CD4-positive, alpha-beta T cell treated with Interleukin-12 subunit alpha and Interleukin-12 subunit beta, for 1 hour (primary cell): ENCODE results near the gene M1AP.
"Not testable (repeated sequence)": the region's sequence is repeated elsewhere in the genome, so short reads cannot be mapped to it uniquely, and the experiment has no call there.

Experiments
- DNase-seq: peaks from one replicate; pipeline ENCODE4 v3.0.0-alpha.2; 2020

Gene M1AP

GRCh38 chr2:74562126-74562775, 85.9 kb downstream of the M1AP start:
- DNase-seq = no peak

- DNase-seq = not testable (repeated sequence)
Observed at GRCh38 chr2:74561022-74561421, 87.1 kb downstream of the M1AP start.

DNA sequence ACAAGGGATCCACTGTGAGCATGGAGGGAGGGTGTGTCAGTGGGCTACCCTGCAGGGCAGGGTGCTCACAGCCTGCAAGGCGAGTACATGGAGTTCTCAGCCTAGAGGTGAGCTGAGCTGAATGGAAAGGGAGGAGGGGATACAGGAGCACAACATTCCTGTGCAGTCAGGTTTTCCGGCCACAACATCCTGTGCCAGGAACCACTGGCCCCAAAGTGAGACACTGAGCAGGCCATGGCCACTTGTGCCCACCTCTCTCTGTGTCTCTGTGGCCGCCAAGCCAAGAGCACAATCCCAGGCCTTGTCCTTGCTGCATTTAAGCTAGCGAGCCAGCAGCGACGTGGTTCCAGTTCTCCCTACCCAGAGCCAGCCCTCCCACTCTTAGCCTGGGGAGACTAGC, 87.5 kb downstream of the M1AP start:
- DNase-seq = no peak

DNA sequence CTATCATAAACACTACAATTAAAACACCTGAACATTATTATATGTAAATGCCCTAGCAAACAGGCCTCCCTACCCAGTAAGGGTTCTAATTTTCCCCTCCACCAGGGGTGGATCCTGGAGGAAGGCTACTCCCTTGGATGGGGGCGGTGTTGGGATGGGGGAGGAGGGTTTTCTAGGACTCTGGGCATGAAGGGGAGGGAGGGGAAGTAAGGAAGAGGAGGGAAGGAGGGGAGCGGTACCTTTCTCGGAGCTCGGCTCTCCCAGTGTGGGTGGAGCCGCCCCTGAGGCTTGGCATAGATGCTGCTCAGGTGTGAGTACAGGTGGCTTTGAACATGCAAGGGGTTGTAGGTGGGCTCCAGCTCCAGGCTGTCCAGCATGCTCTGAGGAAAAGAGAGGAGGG, 88.2 kb downstream of the M1AP start:
- DNase-seq = no peak

GRCh38 chr2:74558284-74559230, 89.6 kb downstream of the M1AP start:
- DNase-seq = no peak

- no peak for DNase-seq
Observed at GRCh38 chr2:74556831-74557370, 91.2 kb downstream of the M1AP start.

- DNase-seq = no peak
Observed at GRCh38 chr2:74556159-74556558, 92.0 kb downstream of the M1AP start.

DNA sequence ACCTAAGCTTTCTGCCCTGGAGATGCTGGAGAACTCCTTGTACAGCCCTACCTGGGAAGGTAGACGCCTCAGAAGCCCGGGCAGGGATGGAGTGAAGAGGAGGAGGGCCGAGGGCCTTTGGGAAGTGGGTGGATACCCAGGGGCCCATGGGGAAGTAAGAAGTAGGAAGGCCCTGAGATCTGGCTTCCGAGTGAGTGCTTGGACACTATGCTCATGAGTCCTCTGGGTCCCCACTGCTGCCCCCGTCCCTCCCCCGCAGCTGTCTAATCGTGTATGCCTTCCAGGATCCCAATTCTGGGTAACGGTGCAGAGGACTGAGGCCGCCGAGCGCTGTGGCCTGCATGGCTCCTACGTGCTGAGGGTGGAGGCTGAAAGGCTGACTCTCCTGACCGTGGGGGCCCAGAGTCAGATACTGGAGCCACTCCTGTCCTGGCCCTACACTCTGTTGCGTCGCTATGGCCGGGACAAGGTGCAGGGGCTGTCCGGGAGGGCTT, 92.5 kb downstream of the M1AP start:
- no peak for DNase-seq

GRCh38 chr2:74554820-74555531, 93.2 kb downstream of the M1AP start:
- DNase-seq = peak; percentile 47

DNA sequence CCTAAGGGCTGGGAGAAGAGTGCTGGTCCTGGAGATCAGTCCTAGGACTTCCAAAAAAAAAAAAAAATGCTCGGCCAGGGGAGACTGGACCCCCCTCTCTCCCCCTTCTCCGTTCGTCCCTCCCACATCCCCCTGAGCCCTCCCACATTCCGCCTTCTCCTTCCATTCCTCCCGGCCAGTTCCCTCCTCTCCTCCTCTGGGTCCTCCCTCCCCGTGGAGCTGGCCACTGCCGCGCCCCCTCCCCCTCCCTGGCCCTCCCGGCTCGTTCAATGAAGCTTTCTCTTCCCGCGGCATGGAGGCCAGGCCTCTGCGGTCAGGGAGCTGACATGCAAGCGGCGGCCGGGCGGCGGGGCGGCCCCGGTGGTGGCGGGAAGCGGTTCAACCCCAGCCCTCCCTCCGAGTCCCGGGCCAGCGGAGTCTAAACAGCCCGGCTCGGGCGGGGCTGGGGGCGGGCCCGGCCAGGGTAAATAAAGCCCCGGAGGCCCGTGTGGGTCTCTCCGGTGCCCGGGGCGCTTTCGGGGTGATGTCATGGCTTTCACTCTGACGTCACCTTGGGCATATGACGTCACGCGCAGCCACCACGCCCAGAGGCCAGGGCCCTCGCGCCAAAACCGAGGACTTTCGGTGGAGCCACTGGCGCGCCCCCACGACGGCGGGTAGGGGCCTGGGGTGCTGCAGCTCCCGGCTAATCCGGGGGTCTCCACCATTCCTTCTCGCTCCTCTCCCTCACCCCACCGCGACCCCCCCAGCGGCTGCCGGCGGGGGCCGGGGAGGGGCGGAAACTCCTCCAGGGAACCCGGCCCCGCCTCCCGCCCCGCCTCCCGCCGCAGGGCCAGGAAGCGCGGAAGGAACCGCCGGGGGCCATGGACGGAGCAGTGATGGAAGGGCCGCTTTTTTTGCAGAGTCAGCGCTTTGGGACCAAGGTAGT, 94.0 kb downstream of the M1AP start, which contains the start of the genes DOK1 and LOXL3:
Gene DOK1, plus strand, starts transcription at position 829 of the 928 bp plus-strand sequence. Its CDS starts 35 bp downstream, at position 864.
Gene LOXL3, minus strand, starts transcription at position 51 of the 928 bp plus-strand sequence. CDS start 1,308 bp downstream, outside the sequence.
- peak; percentile 86 for DNase-seq

DNA sequence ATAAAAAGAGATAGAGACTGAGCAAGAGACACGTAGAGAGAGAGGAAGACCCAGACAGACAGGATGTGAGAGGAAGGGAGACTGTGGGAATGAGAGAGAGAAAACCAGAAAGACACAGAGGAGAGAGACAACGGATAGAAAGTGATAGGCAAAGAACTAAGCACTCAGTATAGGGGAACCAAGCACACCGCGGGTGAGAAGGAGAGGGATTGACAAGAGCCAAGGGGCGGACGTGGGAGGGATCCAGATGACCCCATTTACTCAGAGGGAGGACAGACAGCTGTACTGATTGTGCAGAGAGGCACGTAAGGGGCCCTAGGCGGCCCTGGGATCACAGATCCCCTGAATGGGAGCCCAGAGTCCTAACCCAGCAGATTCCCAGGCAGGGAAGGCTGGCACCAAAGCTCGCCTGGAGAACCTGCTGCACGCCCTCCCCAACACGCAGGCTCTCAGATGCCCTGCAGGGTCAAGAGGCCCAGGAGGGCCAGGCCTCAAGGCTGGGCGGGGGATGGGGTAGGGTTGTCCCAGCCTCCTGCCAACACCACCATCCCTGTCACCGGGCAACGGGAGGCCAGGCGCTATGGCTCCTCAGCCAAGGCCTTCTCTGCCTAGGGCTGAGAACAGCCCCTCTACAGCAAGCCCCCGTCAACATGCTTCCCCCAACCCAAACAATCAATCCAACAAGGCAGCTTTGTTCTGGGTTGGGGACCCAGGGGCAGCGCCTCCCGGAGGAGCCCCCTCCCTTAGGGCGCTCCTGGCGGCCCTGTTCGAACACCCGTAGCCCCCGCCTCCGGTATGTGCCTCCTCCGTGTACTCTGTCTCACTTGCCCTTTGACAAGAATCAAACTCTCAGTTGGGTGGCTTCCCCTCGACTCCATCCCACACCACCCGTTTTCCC, 95.0 kb downstream of the M1AP start:
- no peak for DNase-seq

DNA sequence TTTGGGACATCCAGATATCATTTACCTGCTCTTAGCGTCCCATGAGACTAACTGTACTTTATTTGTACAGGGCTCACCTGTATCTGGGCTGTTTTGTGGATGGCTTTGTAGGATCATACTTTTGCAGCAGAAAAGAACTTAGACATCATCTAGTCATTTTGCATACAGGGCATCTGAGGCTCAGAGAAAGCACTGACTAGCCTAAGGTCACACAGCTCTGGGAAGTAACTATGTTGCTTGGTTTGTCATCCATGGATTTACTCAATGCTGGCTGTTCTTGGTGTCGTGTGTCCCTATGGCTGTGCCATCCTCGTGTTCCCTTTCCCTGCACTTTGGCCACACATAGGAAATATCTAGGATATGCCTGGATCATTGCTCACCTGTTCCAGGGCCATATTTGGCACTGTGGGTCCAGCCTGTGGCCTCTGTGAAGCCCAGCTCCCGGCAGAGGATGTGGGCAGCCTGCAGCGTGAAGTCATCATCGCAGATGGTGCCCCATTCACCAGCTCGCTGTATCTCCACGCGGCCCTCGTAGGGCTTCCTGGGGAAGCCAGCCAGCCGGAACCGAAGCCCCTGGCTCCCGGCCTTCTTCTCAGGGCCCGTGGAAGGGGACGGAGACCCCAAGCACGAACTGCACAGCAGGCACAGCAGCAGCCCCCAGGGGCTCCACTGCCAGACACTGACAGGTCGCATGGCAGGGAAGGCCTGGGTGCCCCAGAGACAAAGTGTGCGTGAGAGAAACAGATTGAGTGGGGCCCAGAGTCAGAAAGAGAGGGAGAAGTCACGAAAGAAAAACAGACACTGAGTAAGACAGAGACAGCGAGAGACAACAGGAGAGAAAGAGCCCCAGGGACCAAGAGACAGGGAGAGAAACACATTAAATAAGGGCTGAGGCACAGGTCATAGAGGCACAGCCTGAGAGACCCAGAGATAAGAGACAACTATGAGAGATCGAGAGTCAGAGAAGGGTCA, 95.9 kb downstream of the M1AP start:
- DNase-seq = no peak

DNA sequence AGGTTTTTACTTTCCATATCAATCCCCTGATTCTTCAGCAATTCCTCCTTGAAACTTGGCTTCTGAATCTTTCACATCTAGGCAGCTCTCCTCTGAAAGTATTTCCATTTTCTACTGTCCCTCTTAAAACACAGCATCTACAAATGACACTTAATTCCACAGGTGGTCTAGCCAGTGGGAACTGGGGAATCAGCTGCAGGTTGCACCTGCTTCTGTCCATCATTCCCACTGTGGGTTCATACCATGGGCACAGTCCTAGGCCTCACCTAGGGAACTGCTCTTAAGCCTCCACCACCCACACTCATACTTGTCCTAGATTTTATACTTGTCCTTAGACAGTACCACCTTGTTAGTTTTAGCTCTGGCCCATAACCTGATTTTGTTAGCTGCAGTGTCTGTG, 96.6 kb downstream of the M1AP start:
- no peak for DNase-seq

DNA sequence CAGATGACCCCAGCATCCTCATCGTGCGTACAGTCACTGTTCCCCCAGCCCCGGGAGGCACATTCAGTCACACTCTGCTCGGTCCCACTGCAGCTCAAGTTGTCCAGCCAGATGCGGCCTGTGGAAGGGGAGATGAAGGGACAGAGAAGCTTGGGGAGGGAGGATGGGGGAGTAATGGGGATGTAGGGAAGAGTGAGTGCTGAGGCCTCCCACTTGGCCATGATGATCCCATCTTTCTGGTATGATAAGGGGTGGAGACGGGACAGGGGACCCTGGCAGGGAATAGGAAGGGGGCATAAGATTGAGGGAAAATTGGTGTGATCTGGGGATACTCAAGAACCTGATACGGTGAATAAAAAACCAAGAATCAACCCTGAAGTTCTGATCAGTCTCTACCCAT, 97.9 kb downstream of the M1AP start:
- no peak for DNase-seq

DNA sequence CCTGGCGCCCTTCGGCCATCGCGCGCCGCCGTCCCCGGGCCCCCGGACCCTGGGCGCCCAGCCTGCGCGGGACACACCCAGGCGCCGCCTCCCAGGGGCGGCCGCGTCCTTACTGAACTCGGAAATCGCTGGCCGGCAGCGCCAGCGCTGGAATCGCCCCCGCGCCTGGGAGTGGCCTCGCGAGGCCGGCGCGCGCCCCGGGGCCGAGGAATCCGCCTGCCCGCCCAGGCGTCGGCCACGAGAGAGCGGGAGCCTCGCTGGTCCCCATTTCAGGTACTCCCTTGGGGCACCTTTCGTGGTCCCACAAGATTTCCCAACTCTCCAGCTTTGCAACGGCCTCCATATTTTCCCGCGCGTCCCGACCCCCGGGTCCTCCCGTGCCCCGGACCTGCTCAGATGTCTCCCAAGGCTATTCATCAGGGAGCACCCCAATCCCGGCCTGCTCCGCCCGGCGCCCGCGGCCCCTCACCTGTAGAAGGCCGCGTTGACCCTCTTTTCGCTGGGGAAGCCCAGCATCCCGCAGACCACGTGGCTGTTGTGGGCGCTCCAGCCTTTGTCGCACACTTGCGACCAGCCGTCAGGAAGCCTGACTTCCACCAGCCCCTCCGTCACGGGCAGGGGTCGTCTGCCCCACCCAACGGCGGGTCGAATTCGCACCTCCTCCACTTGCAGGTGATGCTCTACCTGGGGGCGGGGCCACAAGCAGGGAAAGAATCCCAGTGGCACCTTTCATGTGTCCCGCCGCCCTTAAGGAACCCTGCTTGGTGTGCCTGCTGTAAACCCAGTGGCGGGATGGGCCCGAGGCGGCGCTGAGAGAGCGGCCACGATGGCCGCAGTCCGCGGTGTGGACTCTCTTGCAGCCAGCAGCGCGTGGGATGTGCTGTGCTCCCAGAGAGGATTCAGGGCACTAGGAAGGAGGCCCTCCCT, 99.0 kb downstream of the M1AP start:
- no peak for DNase-seq

DNA sequence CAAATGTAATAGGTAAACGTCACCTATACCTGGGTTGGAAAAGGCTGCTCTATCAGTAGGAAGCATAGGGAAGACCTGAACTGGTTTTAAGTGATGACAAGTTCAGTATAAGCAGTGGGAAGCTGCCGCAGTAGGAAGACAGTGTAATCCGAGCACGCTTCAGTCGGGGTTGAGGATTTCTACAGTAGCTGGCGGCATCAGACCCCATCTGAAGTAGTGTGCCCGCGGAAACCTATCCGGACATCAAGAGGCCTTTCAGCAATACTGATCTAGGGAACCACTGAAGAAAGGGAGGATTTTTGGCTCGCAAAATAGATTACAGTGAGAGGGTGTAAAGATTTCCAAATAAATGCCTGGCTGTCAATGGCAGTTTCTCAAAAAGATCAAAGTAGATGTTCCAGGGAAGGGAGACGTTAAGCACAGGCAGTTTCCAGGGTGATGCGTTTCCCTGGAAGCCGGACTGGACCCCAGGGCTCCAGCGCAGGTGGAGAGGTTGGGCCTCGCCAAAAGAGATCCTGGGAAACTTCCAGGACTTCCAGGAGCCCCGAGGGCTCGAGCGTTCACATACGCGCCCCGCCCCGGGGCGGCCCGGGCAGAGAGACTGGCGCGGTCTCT, 99.7 kb downstream of the M1AP start:
- no peak for DNase-seq

- DNase-seq = no peak
Observed at GRCh38 chr2:74546004-74546403, 102.1 kb downstream of the M1AP start.

DNA sequence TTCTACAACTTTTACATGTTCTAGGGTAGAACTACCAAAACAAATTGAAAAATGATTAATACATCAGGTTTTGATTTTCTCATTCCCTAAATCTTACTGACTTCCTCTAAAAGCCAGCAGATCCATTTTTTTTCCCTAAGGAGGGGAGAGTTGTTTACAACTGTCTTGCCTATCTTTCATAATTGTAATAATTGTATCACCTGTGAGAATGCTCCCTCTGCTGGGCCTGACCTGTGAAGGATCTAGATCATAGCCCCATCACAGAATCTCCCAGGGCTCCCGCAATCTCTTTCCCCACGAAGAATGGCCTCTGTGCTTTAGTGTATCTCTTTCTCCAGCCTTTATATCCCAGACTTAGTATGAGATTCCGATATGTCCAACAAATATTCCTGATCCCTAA, 103.5 kb downstream of the M1AP start:
- DNase-seq = peak; percentile 24
